Measurements from ENCODE around the gene DHRS9. TPM values are rescaled to one million over a fixed set of nuclear protein-coding genes. Genes with fewer than 3 reads are reported as not detected.

The DHRS9 gene
- total and polyA plus RNA-seq, 2 experiments from 2014 or later = not detected

- no peak for DNase-seq
- H2AFZ ChIP-seq = no peak overlapping the region
- H3K27me3 ChIP-seq (replicated peaks; ENCODE audit: insufficient read depth) = no peaks in the 10 kb centered on the region
- H3K4me1 ChIP-seq (ENCODE audit: insufficient read depth) = no peaks in the 10 kb centered on the region
- no peaks in the 10 kb centered on the region for H3F3A ChIP-seq (ENCODE audit: insufficient read depth)
- no peaks in the 10 kb centered on the region for H3K9me2 ChIP-seq (ENCODE audit: insufficient read depth)
- H3K9ac ChIP-seq = no peak overlapping the region
- in situ Hi-C loops (cut with MboI) = no loop called here
- WGBS, 2 experiments (ENCODE audit: low coverage in 1 of 2, low lambda C conversion rate in 2 of 2, missing lambda C conversion rate in 2 of 2) = 20 to 28% methylated on average over 4 of the region's 4 CpGs
- H3K9me3 ChIP-seq (ENCODE audit: low read depth) = no peaks in the 10 kb centered on the region
- H3K79me2 ChIP-seq (ENCODE audit: insufficient read depth) = no peaks in the 10 kb centered on the region
- no peak overlapping the region for H3K27ac ChIP-seq
- H4K20me1 ChIP-seq (ENCODE audit: insufficient read depth) = no peaks in the 10 kb centered on the region
- no peak overlapping the region for H3K4me2 ChIP-seq (ENCODE audit: unreplicated experiment)
- H3K36me3 ChIP-seq (ENCODE audit: low read depth) = no peaks in the 10 kb centered on the region
- H3K4me3 ChIP-seq = no peak overlapping the region
- TF ChIP-seq EZH2phosphoT487 (IDR thresholded peaks at IDR 0.05; ENCODE audit: insufficient read depth, low read depth) (no peak), EZH2 (IDR thresholded peaks at IDR 0.05; ENCODE audit: insufficient read depth, poor library complexity, severe bottlenecking) (no peak)
These were observed 3.0 kb downstream of the DHRS9 start for GRCh38 chr2:169072163-169072925.

GRCh38 chr2:169073211-169073962 lies 4.0 kb downstream of the DHRS9 start:
- no peak overlapping the region for H3K27ac ChIP-seq
- no peaks in the 10 kb centered on the region for H3K9me3 ChIP-seq (ENCODE audit: low read depth)
- no peaks in the 10 kb centered on the region for H3K27me3 ChIP-seq (replicated peaks; ENCODE audit: insufficient read depth)
- 27 to 36% methylated on average over 3 of the region's 3 CpGs for WGBS, 2 experiments (ENCODE audit: low coverage in 1 of 2, low lambda C conversion rate in 2 of 2, missing lambda C conversion rate in 2 of 2)
- no peak overlapping the region for H3K4me3 ChIP-seq
- H3K4me1 ChIP-seq (ENCODE audit: insufficient read depth) = no peaks in the 10 kb centered on the region
- no peaks in the 10 kb centered on the region for H4K20me1 ChIP-seq (ENCODE audit: insufficient read depth)
- no peaks in the 10 kb centered on the region for H3F3A ChIP-seq (ENCODE audit: insufficient read depth)
- H2AFZ ChIP-seq = no peak overlapping the region
- no peak overlapping the region for H3K4me2 ChIP-seq (ENCODE audit: unreplicated experiment)
- H3K9ac ChIP-seq = no peak overlapping the region
- H3K36me3 ChIP-seq (ENCODE audit: low read depth) = no peaks in the 10 kb centered on the region
- DNase-seq = no peak
- TF ChIP-seq EZH2phosphoT487 (IDR thresholded peaks at IDR 0.05; ENCODE audit: insufficient read depth, low read depth) = no peak
- no peak for TF ChIP-seq EZH2 (IDR thresholded peaks at IDR 0.05; ENCODE audit: insufficient read depth, poor library complexity, severe bottlenecking)
- no peaks in the 10 kb centered on the region for H3K79me2 ChIP-seq (ENCODE audit: insufficient read depth)
- no peaks in the 10 kb centered on the region for H3K9me2 ChIP-seq (ENCODE audit: insufficient read depth)
- in situ Hi-C loops (cut with MboI) = no loop called here

- 21 to 36% methylated on average over 9 of the region's 9 CpGs for WGBS, 2 experiments (ENCODE audit: low coverage in 1 of 2, low lambda C conversion rate in 2 of 2, missing lambda C conversion rate in 2 of 2)
- H2AFZ ChIP-seq = no peak overlapping the region
- H3K9me3 ChIP-seq (ENCODE audit: low read depth) = no peaks in the 10 kb centered on the region
- H3K9ac ChIP-seq = no peak overlapping the region
- H3K36me3 ChIP-seq (ENCODE audit: low read depth) = no peaks in the 10 kb centered on the region
- H3K27me3 ChIP-seq (replicated peaks; ENCODE audit: insufficient read depth) = no peaks in the 10 kb centered on the region
- in situ Hi-C loops (cut with MboI) = no loop called here
- TF ChIP-seq EZH2phosphoT487 (IDR thresholded peaks at IDR 0.05; ENCODE audit: insufficient read depth, low read depth) = no peak
- TF ChIP-seq EZH2 (IDR thresholded peaks at IDR 0.05; ENCODE audit: insufficient read depth, poor library complexity, severe bottlenecking) = no peak
- no peak overlapping the region for H3K27ac ChIP-seq
- no peaks in the 10 kb centered on the region for H3F3A ChIP-seq (ENCODE audit: insufficient read depth)
- H4K20me1 ChIP-seq (ENCODE audit: insufficient read depth) = no peaks in the 10 kb centered on the region
- H3K4me1 ChIP-seq (ENCODE audit: insufficient read depth) = no peaks in the 10 kb centered on the region
- no peaks in the 10 kb centered on the region for H3K79me2 ChIP-seq (ENCODE audit: insufficient read depth)
- H3K4me2 ChIP-seq (ENCODE audit: unreplicated experiment) = no peak overlapping the region
- no peak overlapping the region for H3K4me3 ChIP-seq
- DNase-seq = no peak
- H3K9me2 ChIP-seq (ENCODE audit: insufficient read depth) = no peaks in the 10 kb centered on the region
These were observed 4.8 kb downstream of the DHRS9 start for GRCh38 chr2:169073963-169074751.

GRCh38 chr2:169077674-169078240 lies 8.4 kb downstream of the DHRS9 start:
- no peak overlapping the region for H2AFZ ChIP-seq
- no peak overlapping the region for H3K9ac ChIP-seq
- in situ Hi-C loops (cut with MboI) = no loop called here
- no peak for TF ChIP-seq EZH2 (IDR thresholded peaks at IDR 0.05; ENCODE audit: insufficient read depth, poor library complexity, severe bottlenecking)
- no peak for TF ChIP-seq EZH2phosphoT487 (IDR thresholded peaks at IDR 0.05; ENCODE audit: insufficient read depth, low read depth)
- H3K9me3 ChIP-seq (ENCODE audit: low read depth) = no peaks in the 10 kb centered on the region
- H3K27ac ChIP-seq = no peak overlapping the region
- no peaks in the 10 kb centered on the region for H3K79me2 ChIP-seq (ENCODE audit: insufficient read depth)
- no peaks in the 10 kb centered on the region for H3F3A ChIP-seq (ENCODE audit: insufficient read depth)
- H3K4me2 ChIP-seq (ENCODE audit: unreplicated experiment) = no peak overlapping the region
- no peaks in the 10 kb centered on the region for H3K9me2 ChIP-seq (ENCODE audit: insufficient read depth)
- H4K20me1 ChIP-seq (ENCODE audit: insufficient read depth) = no peaks in the 10 kb centered on the region
- WGBS, 2 experiments (ENCODE audit: low coverage in 1 of 2, low lambda C conversion rate in 2 of 2, missing lambda C conversion rate in 2 of 2) = 0 to 3% methylated on average over 2 of the region's 2 CpGs
- H3K27me3 ChIP-seq (replicated peaks; ENCODE audit: insufficient read depth) = no peaks in the 10 kb centered on the region
- H3K4me3 ChIP-seq = no peak overlapping the region
- DNase-seq = no peak
- H3K4me1 ChIP-seq (ENCODE audit: insufficient read depth) = no peaks in the 10 kb centered on the region
- no peaks in the 10 kb centered on the region for H3K36me3 ChIP-seq (ENCODE audit: low read depth)
